ENCODE data around the gene C12orf57.

C12orf57 gene

GRCh38 chr12:6941267-6941666, 2.6 kb upstream of the C12orf57 start:
- no peak for DNase-seq (ENCODE audit: low spot score)
- peak overlapping the region in 1 of 2 donors; percentile 15 for H3K27ac ChIP-seq

GRCh38 chr12:6941782-6942181, 2.0 kb upstream of the C12orf57 start:
- Histone ChIP-seq H3K4me3 (no peak overlapping the region), H3K27ac (peak overlapping the region in 1 of 2 donors; percentile 25)
- no peak for TF ChIP-seq CTCF (IDR thresholded peaks at IDR 0.05)
- DNase-seq (ENCODE audit: low spot score) = no peak

More at GRCh38 chr12:6941267-6941666, 2.6 kb upstream of the C12orf57 start:
- no peak overlapping the region for H3K4me3 ChIP-seq
- no peak for TF ChIP-seq CTCF (IDR thresholded peaks at IDR 0.05)

- TF ChIP-seq CTCF (IDR thresholded peaks at IDR 0.05) = no peak
- no peak overlapping the region for H3K4me3 ChIP-seq
- no peak for DNase-seq (ENCODE audit: low spot score)
- H3K27ac ChIP-seq = peak overlapping the region; percentile 91 to 94
Observed at GRCh38 chr12:6942331-6942665, 1.5 kb upstream of the C12orf57 start.

- peak overlapping the region; percentile 91 to 94 for H3K27ac ChIP-seq
- peak; percentile 90 for DNase-seq (ENCODE audit: low spot score)
- TF ChIP-seq CTCF (IDR thresholded peaks at IDR 0.05) = no peak
- peak overlapping the region; percentile 78 for H3K4me3 ChIP-seq
Observed at GRCh38 chr12:6943389-6943721, 467 bp upstream of the C12orf57 start.

GRCh38 chr12:6944381-6945186, 762 bp downstream of the C12orf57 start:
- peak; percentile 97 for DNase-seq (ENCODE audit: low spot score)
- Histone ChIP-seq H3K4me3 (peak overlapping the region; percentile 78), H3K27ac (peak overlapping the region; percentile 91 to 94)
- peak; percentile 52 for TF ChIP-seq CTCF (IDR thresholded peaks at IDR 0.05)

- peak overlapping the region; percentile 78 for H3K4me3 ChIP-seq
- H3K27ac ChIP-seq = peak overlapping the region in 1 of 2 donors; percentile 94
- no peak for TF ChIP-seq CTCF (IDR thresholded peaks at IDR 0.05)
- no peak for DNase-seq (ENCODE audit: low spot score)
Observed at GRCh38 chr12:6945613-6946012, 1.8 kb downstream of the C12orf57 start.

Measured in coronary artery (tissue), 2 donors.